Epithelial cell of proximal tubule (primary cell): ENCODE data around the gene KRTAP10-10. TPM values are rescaled to one million over a fixed set of nuclear protein-coding genes. Genes with fewer than 3 reads are reported as not detected.
"Not testable (repeated sequence)": the region's sequence is repeated elsewhere in the genome, so short reads cannot be mapped to it uniquely, and the experiment has no call there.

Experiments
- DNase-seq: peaks from one replicate; pipeline ENCODE4 v3.0.0-alpha.2; 2011; ENCODE audit warnings: low read depth
- H3K4me3 ChIP-seq: 2 replicates; pipeline ENCODE4 v1.5.1; 2011; ENCODE audit warnings: low read depth, mild to moderate bottlenecking, low read length
- total RNA-seq: library from RNA; depleted of rRNA; stranded (reverse); fragments of >200 nt; gene quantifications from 2 replicates; pipeline ENCODE4 v1.2.3, GENCODE V29; 2015
- TF ChIP-seq, protein P1 (sequence below): conservative IDR thresholded peaks from 2 replicates; pipeline ENCODE4 v1.5.1; 2012; ENCODE audit warnings: low read depth, mild to moderate bottlenecking, low read length

Gene KRTAP10-10
- total RNA-seq, 1 donor from 2014 or later, result not detected

DNA sequence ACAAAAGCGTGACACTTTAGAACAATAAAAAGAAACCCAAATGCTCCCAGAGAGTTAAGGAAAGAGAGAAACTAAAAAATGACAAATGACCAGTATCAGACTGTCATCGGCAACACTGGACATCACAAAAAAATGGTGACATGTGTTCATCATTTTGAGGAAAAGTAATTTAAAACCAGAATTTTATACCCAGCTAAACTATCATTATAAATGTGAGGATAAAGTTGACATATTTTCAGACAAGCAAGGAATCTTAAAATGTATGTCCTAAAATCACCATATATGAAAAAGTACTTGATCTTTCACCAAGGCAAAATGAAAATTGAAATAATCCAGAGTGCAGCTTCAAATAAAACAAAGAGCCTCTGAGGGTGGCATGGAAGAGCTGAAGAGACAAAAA is 7.7 kb downstream of the KRTAP10-10 start:
- TF ChIP-seq, protein P1, sequence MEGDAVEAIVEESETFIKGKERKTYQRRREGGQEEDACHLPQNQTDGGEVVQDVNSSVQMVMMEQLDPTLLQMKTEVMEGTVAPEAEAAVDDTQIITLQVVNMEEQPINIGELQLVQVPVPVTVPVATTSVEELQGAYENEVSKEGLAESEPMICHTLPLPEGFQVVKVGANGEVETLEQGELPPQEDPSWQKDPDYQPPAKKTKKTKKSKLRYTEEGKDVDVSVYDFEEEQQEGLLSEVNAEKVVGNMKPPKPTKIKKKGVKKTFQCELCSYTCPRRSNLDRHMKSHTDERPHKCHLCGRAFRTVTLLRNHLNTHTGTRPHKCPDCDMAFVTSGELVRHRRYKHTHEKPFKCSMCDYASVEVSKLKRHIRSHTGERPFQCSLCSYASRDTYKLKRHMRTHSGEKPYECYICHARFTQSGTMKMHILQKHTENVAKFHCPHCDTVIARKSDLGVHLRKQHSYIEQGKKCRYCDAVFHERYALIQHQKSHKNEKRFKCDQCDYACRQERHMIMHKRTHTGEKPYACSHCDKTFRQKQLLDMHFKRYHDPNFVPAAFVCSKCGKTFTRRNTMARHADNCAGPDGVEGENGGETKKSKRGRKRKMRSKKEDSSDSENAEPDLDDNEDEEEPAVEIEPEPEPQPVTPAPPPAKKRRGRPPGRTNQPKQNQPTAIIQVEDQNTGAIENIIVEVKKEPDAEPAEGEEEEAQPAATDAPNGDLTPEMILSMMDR, result no peak
- DNase-seq, result no peak
- H3K4me3 ChIP-seq, result no peak overlapping the region

DNA sequence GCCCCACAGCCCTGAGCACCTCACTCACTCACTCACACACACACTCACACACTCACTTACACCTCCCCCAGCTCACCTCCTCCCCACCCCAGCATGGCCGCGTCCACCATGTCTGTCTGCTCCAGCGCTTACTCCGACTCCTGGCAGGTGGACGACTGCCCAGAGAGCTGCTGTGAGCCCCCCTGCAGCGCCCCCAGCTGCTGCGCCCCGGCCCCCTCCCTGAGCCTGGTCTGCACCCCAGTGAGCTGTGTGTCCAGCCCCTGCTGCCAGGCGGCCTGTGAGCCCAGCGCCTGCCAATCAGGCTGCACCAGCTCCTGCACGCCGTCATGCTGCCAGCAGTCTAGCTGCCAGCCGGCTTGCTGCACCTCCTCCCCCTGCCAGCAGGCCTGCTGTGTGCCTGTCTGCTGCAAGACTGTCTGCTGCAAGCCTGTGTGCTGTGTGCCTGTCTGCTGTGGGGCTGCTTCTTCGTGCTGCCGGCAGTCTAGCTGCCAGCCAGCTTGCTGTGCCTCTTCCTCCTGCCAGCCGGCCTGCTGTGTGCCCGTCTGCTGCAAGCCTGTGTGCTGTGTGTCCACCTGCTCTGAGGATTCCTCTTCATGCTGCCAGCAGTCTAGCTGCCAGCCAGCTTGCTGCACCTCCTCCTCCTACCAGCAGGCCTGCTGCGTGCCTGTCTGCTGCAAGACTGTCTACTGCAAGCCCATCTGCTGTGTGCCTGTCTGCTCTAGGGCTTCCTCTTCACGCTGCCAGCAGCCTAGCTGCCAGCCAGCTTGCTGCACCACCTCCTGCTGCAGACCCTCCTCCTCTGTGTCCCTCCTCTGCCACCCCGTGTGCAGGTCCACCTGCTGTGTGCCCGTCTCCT is 9.4 kb downstream of the KRTAP10-10 start, which contains the start of gene KRTAP10-11:
TSS of gene KRTAP10-11 (plus strand) at position 49 of the 856 bp plus-strand sequence. CDS start at position 94, 45 bp downstream.
- not testable (repeated sequence) for DNase-seq, H3K4me3 ChIP-seq

DNA sequence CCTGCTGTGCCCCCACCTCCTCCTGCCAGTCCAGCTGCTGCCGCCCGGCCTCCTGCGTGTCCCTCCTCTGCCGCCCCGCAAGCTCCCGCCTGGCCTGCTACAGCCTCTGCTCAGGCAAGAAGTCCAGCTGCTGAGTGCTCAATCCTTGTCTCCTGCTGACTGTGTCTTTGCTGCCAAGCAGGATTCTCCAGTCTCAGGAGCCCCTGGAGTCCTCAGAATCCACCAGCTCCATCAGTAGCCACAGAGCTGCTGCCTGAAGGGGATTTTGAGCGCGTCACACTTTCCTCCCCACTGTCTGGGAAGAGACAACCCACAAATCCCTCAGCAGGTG is 10.0 kb downstream of the KRTAP10-10 start:
- TF ChIP-seq, protein P1, result no peak
- DNase-seq, result no peak
- H3K4me3 ChIP-seq, result no peak overlapping the region

DNA sequence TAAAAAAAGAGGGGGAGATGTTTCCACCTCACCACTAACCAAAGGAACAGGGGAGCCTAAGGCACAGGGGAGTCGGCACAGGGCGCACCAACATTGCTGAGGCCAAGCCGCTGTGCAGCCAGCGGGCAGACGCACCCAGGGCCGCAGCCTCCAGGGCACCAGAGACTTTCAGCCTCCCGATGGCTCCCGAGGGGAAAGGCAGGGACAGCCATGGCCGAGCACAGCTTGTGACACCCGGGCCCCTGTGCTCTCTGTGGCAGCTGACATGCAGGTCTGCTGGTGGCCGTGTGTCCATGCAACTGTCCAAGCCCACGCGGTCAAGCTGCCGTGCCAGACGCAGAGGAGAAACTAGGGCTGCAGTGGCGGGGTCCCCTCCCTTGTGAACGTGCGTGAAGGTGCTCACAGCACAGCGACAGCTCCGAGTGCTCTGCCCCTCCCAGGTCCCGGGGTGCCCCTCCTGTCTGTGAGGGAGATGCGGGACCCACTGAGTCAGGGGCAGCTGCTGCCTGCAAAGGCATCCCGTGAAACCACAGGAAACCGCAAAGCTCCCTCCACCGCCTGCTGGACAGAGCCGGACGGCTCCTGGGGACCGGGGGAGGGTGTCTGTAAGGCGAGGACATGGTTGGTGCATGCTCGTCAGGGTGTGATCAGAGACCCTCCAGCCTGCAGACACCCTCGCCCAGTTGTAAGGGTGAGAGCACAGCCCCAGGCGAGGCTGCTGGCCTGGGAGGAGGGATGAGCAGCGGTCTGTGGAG is 11.6 kb downstream of the KRTAP10-10 start:
- H3K4me3 ChIP-seq, result no peak overlapping the region
- no peak for DNase-seq
- TF ChIP-seq, protein P1, result no peak

DNA sequence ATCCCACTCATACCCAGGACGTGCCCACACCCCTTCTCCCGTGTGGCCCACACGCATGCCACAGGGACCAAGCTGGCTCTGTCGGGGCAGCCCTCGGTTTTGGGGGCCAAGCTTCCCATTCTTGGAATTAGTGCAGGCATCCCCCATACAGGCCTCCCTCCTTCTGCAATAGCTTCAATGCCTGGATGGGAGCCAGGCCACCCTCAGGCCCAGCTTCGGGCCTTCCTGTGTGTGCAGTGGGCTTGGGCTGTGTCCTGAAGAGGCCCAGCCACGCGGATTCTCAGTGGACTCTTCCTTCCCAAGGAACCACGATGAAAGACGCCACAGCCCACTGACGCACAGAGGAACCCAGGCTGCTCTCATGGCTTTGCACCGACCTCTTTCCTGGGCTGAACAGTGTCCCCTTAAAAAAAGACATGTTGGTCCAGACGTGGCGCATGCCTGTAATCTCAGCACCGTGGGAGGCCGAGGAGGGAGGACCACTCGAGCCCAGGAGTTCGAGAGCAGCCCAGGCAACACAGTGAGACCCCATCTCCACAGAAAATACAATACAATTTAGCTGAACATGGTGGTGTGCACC is 12.5 kb downstream of the KRTAP10-10 start:
- no peak for DNase-seq
- H3K4me3 ChIP-seq, result no peak overlapping the region
- TF ChIP-seq, protein P1, result no peak

DNA sequence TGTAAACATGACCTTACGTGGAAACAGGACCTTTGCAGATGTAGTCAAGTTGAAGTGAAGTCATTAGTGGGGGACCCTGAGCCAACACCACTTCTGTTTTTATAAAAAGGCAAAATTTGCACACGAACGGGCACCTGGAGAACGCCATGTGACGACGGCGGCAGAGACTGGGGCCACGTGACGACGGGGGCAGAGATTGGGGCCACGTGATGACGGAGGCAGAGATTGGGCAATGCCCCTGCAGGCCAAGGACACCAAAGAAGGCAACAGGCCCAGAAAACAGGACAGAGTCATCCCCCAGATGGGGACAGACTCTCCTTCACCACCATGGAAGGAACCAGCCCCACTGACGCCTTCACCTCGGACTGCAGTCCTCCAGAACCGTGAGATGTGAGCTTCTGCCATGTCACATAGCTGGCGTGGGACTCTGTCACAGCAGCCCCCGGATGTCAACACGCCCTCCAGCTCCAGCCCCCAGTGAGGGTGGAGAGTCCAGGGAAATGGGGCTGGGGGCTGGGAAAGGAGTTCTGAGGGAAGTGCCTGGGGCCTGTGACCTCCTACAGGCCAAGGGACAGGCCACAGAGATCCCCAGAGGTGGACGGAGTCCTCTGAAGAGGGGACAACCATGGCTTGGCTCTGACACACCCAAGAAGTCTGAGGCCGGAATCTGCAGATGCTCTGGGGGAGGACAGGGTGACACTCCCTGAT is 13.3 kb downstream of the KRTAP10-10 start:
- no peak for DNase-seq
- TF ChIP-seq, protein P1, result no peak
- H3K4me3 ChIP-seq, result no peak overlapping the region
